ENCODE measurements around the gene THADA. TPM values are rescaled to one million over a fixed set of nuclear protein-coding genes. Genes with fewer than 3 reads are reported as not detected.

Gene THADA
- total RNA-seq, 1 experiment from 2014 or later = 20.1 TPM

DNA sequence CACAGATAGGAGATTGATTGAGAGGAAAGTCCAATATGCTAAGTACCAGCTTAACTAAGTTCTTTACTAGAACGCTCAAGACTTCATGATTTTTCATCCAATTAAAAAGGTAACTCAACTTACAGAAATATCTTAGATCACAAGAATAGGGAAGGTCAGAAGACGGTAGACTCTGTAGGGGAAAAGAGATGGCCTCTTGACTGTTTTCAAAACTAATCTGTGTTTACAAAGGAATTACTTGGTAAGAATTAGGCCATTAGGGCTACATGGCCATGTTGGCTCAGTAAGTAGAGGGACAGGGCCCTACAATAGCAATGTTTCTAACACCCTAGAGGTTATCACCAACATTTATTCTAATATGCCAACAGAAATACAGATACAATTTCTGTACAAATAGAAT lies 196.7 kb downstream of the THADA start:
- Mint-ChIP-seq H3K4me1 (peaks cover 12 to 17% of the 10 kb centered on the region in 2 experiments), H3K4me3 (no peak overlapping the region), H3K27ac (no peak overlapping the region), H3K36me3 (ENCODE audit: insufficient read depth in 1 of 3, low read depth in 3 of 3) (no peaks in the 10 kb centered on the region), H3K27me3 (ENCODE audit: low read depth) (no peaks in the 10 kb centered on the region; the same call in 1 of the 2 replicates), H3K9me3 (no peaks in the 10 kb centered on the region)
- no peak overlapping the region for H3K18ac ChIP-seq (ENCODE audit: insufficient read length, low read depth, low read length)
- H2BK5ac ChIP-seq (ENCODE audit: insufficient read length, low read length) = no peak overlapping the region
- H4K91ac ChIP-seq (ENCODE audit: insufficient read length, low read depth, low read length) = no peak overlapping the region
- H3K56ac ChIP-seq (ENCODE audit: insufficient read length, low read depth, low read length) = no peak overlapping the region
- WGBS (ENCODE audit: extremely low coverage, insufficient read length, low lambda C conversion rate) = no CpG with 5 or more reads among the region's 2 CpGs
- DNase-seq = no peak
- H3K27ac ChIP-seq (ENCODE audit: insufficient read length, low read depth, low read length) = no peak overlapping the region
- H2AFZ ChIP-seq (ENCODE audit: low read length) = no peak overlapping the region
- H3K27me3 ChIP-seq (ENCODE audit: insufficient read depth, low read length) = no peaks in the 10 kb centered on the region
- H3K79me1 ChIP-seq (ENCODE audit: insufficient read depth, low read depth, low read length, poor library complexity, severe bottlenecking) = no peaks in the 10 kb centered on the region
- H2BK20ac ChIP-seq (ENCODE audit: low read depth, low read length, poor library complexity, severe bottlenecking) = no peak overlapping the region
- no peaks in the 10 kb centered on the region; the same call in 1 of the 2 replicates for H3K4me1 ChIP-seq (ENCODE audit: insufficient read depth, low read length)
- TF ChIP-seq, protein P1, sequence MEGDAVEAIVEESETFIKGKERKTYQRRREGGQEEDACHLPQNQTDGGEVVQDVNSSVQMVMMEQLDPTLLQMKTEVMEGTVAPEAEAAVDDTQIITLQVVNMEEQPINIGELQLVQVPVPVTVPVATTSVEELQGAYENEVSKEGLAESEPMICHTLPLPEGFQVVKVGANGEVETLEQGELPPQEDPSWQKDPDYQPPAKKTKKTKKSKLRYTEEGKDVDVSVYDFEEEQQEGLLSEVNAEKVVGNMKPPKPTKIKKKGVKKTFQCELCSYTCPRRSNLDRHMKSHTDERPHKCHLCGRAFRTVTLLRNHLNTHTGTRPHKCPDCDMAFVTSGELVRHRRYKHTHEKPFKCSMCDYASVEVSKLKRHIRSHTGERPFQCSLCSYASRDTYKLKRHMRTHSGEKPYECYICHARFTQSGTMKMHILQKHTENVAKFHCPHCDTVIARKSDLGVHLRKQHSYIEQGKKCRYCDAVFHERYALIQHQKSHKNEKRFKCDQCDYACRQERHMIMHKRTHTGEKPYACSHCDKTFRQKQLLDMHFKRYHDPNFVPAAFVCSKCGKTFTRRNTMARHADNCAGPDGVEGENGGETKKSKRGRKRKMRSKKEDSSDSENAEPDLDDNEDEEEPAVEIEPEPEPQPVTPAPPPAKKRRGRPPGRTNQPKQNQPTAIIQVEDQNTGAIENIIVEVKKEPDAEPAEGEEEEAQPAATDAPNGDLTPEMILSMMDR (conservative IDR thresholded peaks at IDR 0.05) = no peak
- H2AK5ac ChIP-seq (ENCODE audit: insufficient read length, low read length) = no peak overlapping the region
- H2BK15ac ChIP-seq (ENCODE audit: low read depth, low read length) = no peak overlapping the region
- H2BK120ac ChIP-seq (ENCODE audit: low read depth, low read length, poor library complexity, severe bottlenecking) = no peak overlapping the region
- no peak overlapping the region for H3K4me2 ChIP-seq (ENCODE audit: insufficient read depth, insufficient read length, low read length)
- H2BK12ac ChIP-seq (ENCODE audit: insufficient read length, low read depth, low read length) = no peak overlapping the region
- H3T11ph ChIP-seq (ENCODE audit: low read length) = no peak overlapping the region
- no peak overlapping the region for H4K8ac ChIP-seq (replicated peaks; ENCODE audit: insufficient read length, low read depth, low read length)
- H3K4ac ChIP-seq (ENCODE audit: low read depth, low read length) = no peak overlapping the region
- H3K23me2 ChIP-seq (ENCODE audit: insufficient read length, low read depth, low read length, poor library complexity, severe bottlenecking) = no peaks in the 10 kb centered on the region
- H3K9me3 ChIP-seq (ENCODE audit: control insufficient read depth, low read depth, low read length) = no peaks in the 10 kb centered on the region
- no peak overlapping the region for H3K14ac ChIP-seq (ENCODE audit: insufficient read depth, low read length)
- no peak overlapping the region for H4K5ac ChIP-seq (ENCODE audit: insufficient read length, low read depth, low read length)
- no peak overlapping the region for H3K23ac ChIP-seq (ENCODE audit: insufficient read length, low read depth, low read length)
- no peaks in the 10 kb centered on the region for H4K20me1 ChIP-seq (ENCODE audit: control insufficient read depth, insufficient read depth, insufficient read length)
- no peaks in the 10 kb centered on the region for H3K79me2 ChIP-seq (ENCODE audit: insufficient read depth, low read length)
- H3K9ac ChIP-seq (ENCODE audit: extremely low read depth, insufficient read length, low read length) = no peak overlapping the region

Data from H9 (cell line).